Measurements from ENCODE around the gene CNTN2.

The CNTN2 gene

GRCh38 chr1:205075642-205076155, 32.7 kb downstream of the CNTN2 start:
- DNase-seq, result no peak

- no peak for DNase-seq
Observed at GRCh38 chr1:205076245-205076761, 33.3 kb downstream of the CNTN2 start.

GRCh38 chr1:205077158-205077933, 34.3 kb downstream of the CNTN2 start:
- DNase-seq, result no peak

- no peak for DNase-seq
Observed at GRCh38 chr1:205077934-205078311, 34.9 kb downstream of the CNTN2 start.

GRCh38 chr1:205082431-205082830, 39.4 kb downstream of the CNTN2 start:
- no peak for DNase-seq

GRCh38 chr1:205084360-205084759, 41.3 kb downstream of the CNTN2 start, which contains the start of gene TMEM81:
Gene TMEM81 (minus strand): TSS chr1:205084460. CDS start chr1:205084320, 140 bp downstream.
- no peak for DNase-seq

- DNase-seq, result no peak
Observed at GRCh38 chr1:205088341-205088740, 45.3 kb downstream of the CNTN2 start.

GRCh38 chr1:205091043-205091740, 48.2 kb downstream of the CNTN2 start:
- DNase-seq, result no peak

GRCh38 chr1:205095422-205095821, 52.4 kb downstream of the CNTN2 start:
- no peak for DNase-seq

GRCh38 chr1:205098242-205098641, 55.2 kb downstream of the CNTN2 start:
- DNase-seq, result no peak

- no peak for DNase-seq
Observed at GRCh38 chr1:205102404-205102803, 59.4 kb downstream of the CNTN2 start.

- DNase-seq, result no peak
Observed at GRCh38 chr1:205107327-205107726, 64.3 kb downstream of the CNTN2 start.

- no peak for DNase-seq
Observed at GRCh38 chr1:205108464-205108863, 65.5 kb downstream of the CNTN2 start.

GRCh38 chr1:205109269-205109668, 66.3 kb downstream of the CNTN2 start:
- DNase-seq, result no peak

GRCh38 chr1:205109711-205110110, 66.7 kb downstream of the CNTN2 start:
- no peak for DNase-seq

- no peak for DNase-seq
Observed at GRCh38 chr1:205111354-205111753, 68.3 kb downstream of the CNTN2 start.

- no peak for DNase-seq
Observed at GRCh38 chr1:205118752-205119151, 75.7 kb downstream of the CNTN2 start.

- DNase-seq, result peak; percentile 90
Observed at GRCh38 chr1:205121660-205122488, 78.9 kb downstream of the CNTN2 start, which contains the start of gene RBBP5. Gene RBBP5 (minus strand): TSS chr1:205121978. CDS start chr1:205121873, 105 bp downstream.

GRCh38 chr1:205122489-205122882, 79.5 kb downstream of the CNTN2 start:
- DNase-seq, result no peak

GRCh38 chr1:205124726-205125125, 81.7 kb downstream of the CNTN2 start:
- no peak for DNase-seq

GRCh38 chr1:205127646-205128045, 84.6 kb downstream of the CNTN2 start:
- DNase-seq, result no peak
